ENCODE data around the gene MBP.

MBP gene

DNA sequence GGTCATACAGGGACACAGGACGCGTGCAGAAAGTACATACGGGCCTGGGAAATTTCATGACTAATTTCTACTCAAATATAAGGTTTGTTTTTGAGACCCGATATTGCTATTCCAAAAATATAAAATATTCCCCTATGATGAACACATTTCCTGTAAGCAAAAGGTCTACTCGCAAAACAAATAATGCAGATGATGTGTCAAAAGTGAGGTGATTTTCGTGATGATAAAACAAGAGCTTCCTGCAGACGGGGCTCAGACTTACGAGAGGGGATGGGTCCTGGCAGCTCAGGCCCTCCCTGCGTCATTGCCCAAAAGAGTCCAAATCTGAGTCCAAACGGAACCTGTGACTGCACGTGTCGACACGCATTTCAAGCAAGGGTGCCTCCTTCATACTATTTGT lies 62.7 kb downstream of the MBP start:
- TF ChIP-seq, protein P1, sequence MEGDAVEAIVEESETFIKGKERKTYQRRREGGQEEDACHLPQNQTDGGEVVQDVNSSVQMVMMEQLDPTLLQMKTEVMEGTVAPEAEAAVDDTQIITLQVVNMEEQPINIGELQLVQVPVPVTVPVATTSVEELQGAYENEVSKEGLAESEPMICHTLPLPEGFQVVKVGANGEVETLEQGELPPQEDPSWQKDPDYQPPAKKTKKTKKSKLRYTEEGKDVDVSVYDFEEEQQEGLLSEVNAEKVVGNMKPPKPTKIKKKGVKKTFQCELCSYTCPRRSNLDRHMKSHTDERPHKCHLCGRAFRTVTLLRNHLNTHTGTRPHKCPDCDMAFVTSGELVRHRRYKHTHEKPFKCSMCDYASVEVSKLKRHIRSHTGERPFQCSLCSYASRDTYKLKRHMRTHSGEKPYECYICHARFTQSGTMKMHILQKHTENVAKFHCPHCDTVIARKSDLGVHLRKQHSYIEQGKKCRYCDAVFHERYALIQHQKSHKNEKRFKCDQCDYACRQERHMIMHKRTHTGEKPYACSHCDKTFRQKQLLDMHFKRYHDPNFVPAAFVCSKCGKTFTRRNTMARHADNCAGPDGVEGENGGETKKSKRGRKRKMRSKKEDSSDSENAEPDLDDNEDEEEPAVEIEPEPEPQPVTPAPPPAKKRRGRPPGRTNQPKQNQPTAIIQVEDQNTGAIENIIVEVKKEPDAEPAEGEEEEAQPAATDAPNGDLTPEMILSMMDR (conservative IDR thresholded peaks at IDR 0.05): no peak
- no peak for TF ChIP-seq ZFX (IDR thresholded peaks at IDR 0.05)
- H3K27ac ChIP-seq: no peak overlapping the region

DNA sequence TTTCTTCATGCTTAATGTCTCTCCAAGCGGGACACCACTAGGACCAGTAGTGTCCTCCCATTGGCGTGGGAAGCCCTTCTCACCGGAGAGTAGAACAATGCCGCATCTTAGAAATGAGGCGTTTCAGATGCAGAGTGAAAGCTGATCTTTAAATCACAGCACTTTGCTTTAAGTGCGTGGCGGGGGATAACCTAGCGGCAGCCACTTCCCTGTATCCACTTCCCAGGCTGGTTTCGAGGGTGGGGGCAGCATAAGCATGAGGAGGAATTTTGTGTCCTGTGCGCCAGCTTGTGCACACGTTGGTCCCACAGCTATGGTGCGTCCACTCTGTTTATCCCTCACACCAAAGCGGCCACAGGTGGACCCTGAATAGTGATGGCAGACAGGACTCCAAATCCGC lies 63.1 kb downstream of the MBP start:
- H3K27ac ChIP-seq: no peak overlapping the region
- TF ChIP-seq, protein P1 (conservative IDR thresholded peaks at IDR 0.05): no peak
- no peak for TF ChIP-seq ZFX (IDR thresholded peaks at IDR 0.05)

DNA sequence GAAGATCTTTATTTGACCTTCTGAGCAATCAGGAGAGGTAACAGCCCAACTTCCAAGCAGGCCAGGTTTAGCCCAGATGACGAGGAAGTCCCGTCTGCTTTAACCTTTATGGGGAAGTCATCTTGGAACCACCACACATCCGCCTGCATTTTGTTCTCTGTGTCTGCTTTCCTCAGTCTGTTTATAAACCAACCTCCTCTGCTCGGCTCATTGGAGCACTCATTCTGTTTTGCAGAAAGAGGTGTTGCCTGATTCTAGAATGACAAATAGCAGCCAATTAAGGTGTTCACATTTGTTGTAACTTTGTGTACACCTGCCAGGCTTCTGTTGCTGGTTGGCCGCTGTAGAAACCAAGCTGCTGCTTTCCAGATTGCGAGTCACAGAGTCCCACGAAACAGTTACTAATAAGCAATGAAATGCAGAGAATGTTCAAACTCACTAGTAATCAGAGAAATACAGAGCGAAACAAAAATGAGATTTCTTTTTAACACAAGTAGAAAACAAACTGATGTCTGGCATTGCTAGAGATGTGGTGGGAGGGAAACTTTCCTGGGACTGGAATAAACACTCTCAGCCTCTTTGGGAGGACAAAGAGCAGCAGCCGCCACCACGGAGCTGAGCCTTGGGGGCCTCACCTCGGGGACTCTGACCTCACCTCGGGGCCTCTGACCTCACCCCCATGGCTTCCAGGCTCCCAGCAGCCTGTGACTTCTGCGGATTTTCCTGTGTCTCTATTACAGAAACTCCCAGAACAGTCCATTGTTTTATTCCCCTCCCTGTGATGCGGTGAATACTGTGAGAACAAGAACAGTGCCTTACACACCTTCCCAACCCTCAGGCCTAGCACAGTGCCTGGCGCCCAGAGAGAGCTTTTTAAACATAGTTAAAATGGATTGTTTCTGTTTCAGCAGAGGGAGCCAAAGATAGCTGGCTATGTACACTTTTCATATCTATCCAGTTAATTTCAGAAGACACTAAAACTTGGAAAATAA lies 64.0 kb downstream of the MBP start:
- no peak overlapping the region for H3K27ac ChIP-seq
- no peak for TF ChIP-seq ZFX (IDR thresholded peaks at IDR 0.05)
- TF ChIP-seq, protein P1 (conservative IDR thresholded peaks at IDR 0.05): no peak

DNA sequence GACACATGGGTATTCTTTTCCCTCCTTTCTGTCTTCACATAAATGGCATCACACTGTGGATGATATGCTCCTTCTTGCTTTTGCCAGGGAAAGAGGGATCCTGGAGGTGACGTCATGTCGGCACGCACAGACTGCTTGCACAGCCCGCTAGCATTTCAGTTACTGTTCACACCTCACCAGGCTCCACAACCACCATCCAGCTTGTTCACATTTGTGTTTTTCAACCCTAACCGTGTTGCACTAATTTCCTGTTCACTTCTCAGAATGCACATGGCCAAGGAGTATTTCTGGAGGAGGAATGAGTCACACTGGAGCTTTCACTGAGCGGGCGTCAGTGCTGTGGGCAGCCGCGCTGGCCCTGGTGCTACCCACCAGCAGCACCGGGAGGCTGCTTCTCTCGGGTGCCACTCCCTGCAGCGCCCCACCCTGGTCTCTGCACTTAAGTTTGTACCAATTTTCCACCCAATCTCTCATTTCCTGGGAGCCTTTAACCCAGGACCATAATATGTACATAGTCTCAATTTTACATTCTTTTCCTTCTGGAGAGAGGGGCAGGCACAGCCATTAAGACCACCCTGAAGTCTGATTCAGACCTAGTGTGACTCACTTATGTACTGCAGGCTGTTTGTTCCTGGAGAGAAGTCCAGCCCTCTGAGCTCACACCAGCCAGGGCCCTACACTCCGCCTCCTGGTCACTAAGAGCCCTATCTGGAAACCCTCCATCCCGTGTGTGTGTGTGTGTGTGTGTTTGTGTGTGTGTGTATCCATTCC lies 65.1 kb downstream of the MBP start:
- TF ChIP-seq, protein P1 (conservative IDR thresholded peaks at IDR 0.05): no peak
- TF ChIP-seq ZFX (IDR thresholded peaks at IDR 0.05): no peak
- H3K27ac ChIP-seq: no peak overlapping the region

DNA sequence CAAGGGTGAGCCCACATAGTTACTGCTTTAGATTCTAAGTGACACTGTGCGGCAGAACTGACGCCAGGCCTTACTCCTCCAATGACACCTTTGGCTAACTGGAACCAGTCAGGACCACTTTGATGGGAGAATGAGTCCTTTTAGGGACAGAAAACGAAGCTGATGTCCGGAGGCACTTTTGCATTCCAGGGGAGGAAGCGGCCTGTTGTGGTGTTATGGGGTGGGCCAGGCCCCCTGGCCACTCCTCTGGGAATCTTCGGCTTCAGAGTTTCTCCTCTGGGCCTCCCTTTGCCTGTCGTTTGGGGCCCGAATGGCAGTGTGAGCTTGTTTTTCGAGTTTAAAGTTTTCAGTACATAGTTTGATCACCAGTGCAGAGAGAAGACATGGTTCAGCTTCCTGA lies 65.9 kb downstream of the MBP start:
- no peak overlapping the region for H3K27ac ChIP-seq
- TF ChIP-seq, protein P1 (conservative IDR thresholded peaks at IDR 0.05): no peak
- no peak for TF ChIP-seq ZFX (IDR thresholded peaks at IDR 0.05)

DNA sequence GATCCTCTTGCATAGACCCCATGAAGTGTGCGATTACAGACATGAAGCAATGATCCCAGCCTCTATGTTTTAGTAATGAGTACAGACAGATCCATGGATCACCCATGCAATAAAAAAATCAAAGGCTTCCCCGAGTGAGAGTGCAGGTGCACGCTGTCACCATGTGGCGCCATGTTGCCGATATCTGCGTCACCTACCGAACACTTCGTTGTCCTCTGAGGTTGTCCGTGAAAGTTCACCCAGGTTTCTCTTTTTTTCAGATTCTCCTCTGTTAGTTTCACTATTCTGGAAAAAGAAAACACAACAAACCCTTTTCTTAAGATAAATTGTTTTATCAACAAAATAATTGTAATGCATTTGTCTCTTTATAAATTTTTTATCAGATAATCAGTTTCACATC lies 66.5 kb downstream of the MBP start:
- TF ChIP-seq ZFX (IDR thresholded peaks at IDR 0.05): no peak
- H3K27ac ChIP-seq: no peak overlapping the region

DNA sequence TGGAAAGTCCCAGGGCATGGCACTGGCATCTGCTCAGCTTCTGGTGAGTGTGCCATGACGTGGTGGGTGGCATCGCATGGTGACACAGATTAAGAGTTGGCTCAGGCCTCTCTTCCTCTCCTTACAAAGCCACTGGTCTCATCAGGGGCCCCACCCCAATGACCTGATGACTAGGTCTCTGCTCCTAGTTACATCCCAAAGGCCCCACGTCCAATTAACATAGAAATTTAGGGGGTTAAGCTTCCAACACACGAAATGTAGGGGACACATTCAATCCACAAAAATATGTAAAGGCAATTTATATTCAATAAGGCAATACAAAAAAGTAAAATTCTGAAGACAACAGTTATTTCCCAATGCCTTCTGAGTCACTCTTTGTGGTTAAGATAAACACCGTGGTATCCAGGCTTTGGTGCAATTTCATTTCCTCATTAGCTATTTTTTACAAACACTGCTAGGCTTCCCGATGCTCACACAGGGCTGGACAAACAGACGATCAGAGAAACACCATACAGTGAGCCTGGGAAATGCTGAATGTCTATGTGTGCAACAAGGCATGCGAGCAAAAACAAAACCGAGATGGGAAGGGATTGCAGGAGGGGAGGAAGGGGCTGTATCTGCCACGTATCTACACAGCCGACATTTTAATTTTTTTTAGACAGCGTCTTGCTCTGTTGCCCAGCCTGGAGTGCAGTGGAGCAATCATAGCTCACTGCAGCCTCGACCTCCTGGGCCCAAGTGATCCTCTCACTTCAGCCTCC lies 67.2 kb downstream of the MBP start:
- no peak overlapping the region for H3K27ac ChIP-seq
- TF ChIP-seq, protein P1 (conservative IDR thresholded peaks at IDR 0.05): no peak
- no peak for TF ChIP-seq ZFX (IDR thresholded peaks at IDR 0.05)

Data from C4-2B (cell line).